ENCODE results near the gene APOBEC2. TPM values are rescaled to one million over a fixed set of nuclear protein-coding genes. Genes with fewer than 3 reads are reported as not detected.

The APOBEC2 gene
- total and polyA plus RNA-seq, 2 of the 13 experiments (the other 11 are each of a cell fraction or from before 2014, with no cell fraction given) = 0.09 TPM; not detected in 1

- no TSS peak for BruUV-seq (replicated peaks)
- no peak overlapping the region for H3K9ac ChIP-seq (ENCODE audit: insufficient read depth, low read depth, low read length)
- POLR2A ChIA-PET = interaction anchor here (1.5 to 5.2 kb wide), 4 partner anchors 9 to 16 kb away, joined by 6 to 59 read pairs (median 18); partner anchors contain the start of genes NFYA, OARD1, TSPO2 and UNC5CL
- H3K4me3 ChIP-seq (replicated peaks in 1 of 3; ENCODE audit: insufficient read depth in 1 of 3, low read depth in 2 of 3, low read length in 3 of 3) = no peak overlapping the region
- no peaks in the 10 kb centered on the region for H3K27me3 ChIP-seq (ENCODE audit: control insufficient read depth in 1 of 2, insufficient read depth in 2 of 2, low read length in 2 of 2)
- no peak for FAIRE-seq
- no peaks in the 10 kb centered on the region for H4K20me1 ChIP-seq (ENCODE audit: insufficient read depth, low read length)
- DNase-seq (ENCODE audit: low spot score) = peak; percentile 45
- H3K9me3 ChIP-seq (ENCODE audit: low read length) = no peaks in the 10 kb centered on the region
- H3K4me2 ChIP-seq (ENCODE audit: low read depth, low read length) = peak overlapping the region; percentile 23; the same call in 1 of the 2 replicates
- peak; percentile 60 for ATAC-seq
- WGBS (ENCODE audit: low lambda C conversion rate) = 69% methylated on average over 6 of the region's 6 CpGs
- in situ Hi-C loops (cut with HindIII; ENCODE audit: extremely low pct_ligation_motif_present, low pct_unique_long_range_greater_than_20kb) = loop anchor here (10.0 kb wide), 1 partner anchor 528 kb away; no protein-coding TSS in a partner anchor
- H3K4me1 ChIP-seq (ENCODE audit: insufficient read depth, low read length) = peaks cover 65% of the 10 kb centered on the region
- no peaks in the 10 kb centered on the region for H3K79me2 ChIP-seq (ENCODE audit: insufficient read depth, low read length)
- no peak overlapping the region for H2AFZ ChIP-seq (ENCODE audit: low read length)
- intact Hi-C loops (cut with micrococcal nuclease; ENCODE audit: unreplicated experiment) = no loop called here
- CTCF ChIA-PET (ENCODE audit: low intra/inter-chr PET ratio, low total read pairs) = no interaction called here
- H3K36me3 ChIP-seq (replicated peaks in 1 of 2; ENCODE audit: control insufficient read depth in 1 of 2, insufficient read depth in 2 of 2, low read length in 2 of 2) = peaks cover 6 to 7% of the 10 kb centered on the region in 2 experiments; a peak in 4 of 5 replicates
- H3K27ac ChIP-seq (ENCODE audit: extremely low read length, insufficient read depth, low read length) = peak overlapping the region; percentile 24
- TF ChIP-seq SOX13 (IDR thresholded peaks at IDR 0.05) (no peak), SOX13 (CRISPR knock-in tag; conservative IDR thresholded peaks at IDR 0.05 in 1 of 2, IDR thresholded peaks at IDR 0.05 in 1 of 2) (0 out of 4 replicates have a peak, but pooled peaks of 1 of the 2 experiments have one; percentile 21), ZNF687 (CRISPR knock-in tag; IDR thresholded peaks at IDR 0.05) (peak; percentile 66), ZNF784 (CRISPR knock-in tag; IDR thresholded peaks at IDR 0.05; ENCODE audit: borderline replicate concordance) (0 out of 2 replicates have a peak, but pooled peaks have one; percentile 24), ZNF468 (CRISPR knock-in tag; IDR thresholded peaks at IDR 0.05) (no peak), ZNF44 (CRISPR knock-in tag; IDR thresholded peaks at IDR 0.05) (no peak), HNRNPL (IDR thresholded peaks at IDR 0.05; ENCODE audit: low read depth, low read length) (peak; percentile 74; the same call in 1 of the 2 replicates), ZBTB33 (CRISPR knock-in tag; IDR thresholded peaks at IDR 0.05) (peak; percentile 35; the same call in 1 of the 2 replicates), TBL1XR1 (IDR thresholded peaks at IDR 0.05; ENCODE audit: borderline replicate concordance, low read length, partially characterized antibody) (no peak), SYNCRIP (IDR thresholded peaks at IDR 0.05; ENCODE audit: insufficient read depth, low read depth, low read length) (no peak), CSRNP2 (CRISPR knock-in tag; conservative IDR thresholded peaks at IDR 0.05; ENCODE audit: low read depth) (no peak), MTA1 (CRISPR knock-in tag; IDR thresholded peaks at IDR 0.05; ENCODE audit: borderline replicate concordance) (0 out of 2 replicates have a peak, but pooled peaks have one; percentile 35), MAX (IDR thresholded peaks at IDR 0.05) (peak; percentile 53; the same call in 1 of the 2 replicates)
Observed at GRCh38 chr6:41056768-41057490, 3.9 kb downstream of the APOBEC2 start.
